Thyroid gland (tissue), 4 donors: ENCODE data around the gene CCDC194. TPM values are rescaled to one million over a fixed set of nuclear protein-coding genes. Genes with fewer than 3 reads are reported as not detected.

ENCODE experiments used
- DNase-seq, 2 donors: peaks; one replicate each; pipeline ENCODE4 v3.0.0-alpha.2; 2019
- H3K27ac ChIP-seq, 3 donors: fragments of 200-600 bp; sonication (generic); 1 replicate in 2 of 3; 2 replicates in 1 of 3; pipeline ENCODE4 v1.5.1; 2016 to 2019; ENCODE audit warnings: mild to moderate bottlenecking in 1 of 3, moderate library complexity in 1 of 3
- H3K27me3 ChIP-seq: fragments of 200-600 bp; sonication (generic); one replicate; pipeline ENCODE4 v1.5.1; 2019
- H3K36me3 ChIP-seq, 2 donors: fragments of 200-600 bp; sonication (generic); one replicate each; pipeline ENCODE4 v1.5.1; 2016 to 2019
- H3K4me1 ChIP-seq, 2 donors: fragments of 200-600 bp; sonication (generic); one replicate each; pipeline ENCODE4 v1.5.1; 2017 to 2019
- H3K4me3 ChIP-seq, 3 donors: fragments of 200-600 bp; sonication (generic); replicated peaks in 1 of 3; 1 replicate in 2 of 3; 2 replicates in 1 of 3; pipeline ENCODE4 v1.5.1; 2016; ENCODE audit warnings: mild to moderate bottlenecking in 1 of 3
- H3K9me3 ChIP-seq: fragments of 200-600 bp; sonication (generic); one replicate; pipeline ENCODE4 v1.5.1; 2017
- CTCF ChIP-seq, 6 experiments: fragments of 200-600 bp in 3 of 6; fragments of 450-650 bp in 3 of 6; sonication (generic) in 3 of 6; IDR thresholded peaks; one replicate each; pipeline ENCODE4 v1.5.1; 2016 to 2019; ENCODE audit warnings: antibody characterized with exemption in 6 of 6, mild to moderate bottlenecking in 2 of 6, inconsistent platforms in 1 of 6, moderate library complexity in 1 of 6
- POLR2A ChIP-seq, 2 donors: fragments of 450-650 bp; IDR thresholded peaks; one replicate each; pipeline ENCODE4 v1.6.1; 2017; ENCODE audit warnings: antibody characterized with exemption in 2 of 2, mild to moderate bottlenecking in 2 of 2, moderate library complexity in 1 of 2
- WGBS, 2 donors: methylation state at CpG; one replicate each; pipeline ENCODE4 v1.1.5; 2017; 5-methylcytosine and 5-hydroxymethylcytosine counted together
- intact Hi-C: fragments of 100-400 bp; cut with DNase I; formaldehyde crosslinking; loops from one replicate; pipeline ENCODE4 v1.15.1; 2023
- total RNA-seq, 4 donors: library from RNA; depleted of rRNA; stranded (reverse); fragments of >200 nt; gene quantifications; one replicate each; pipeline ENCODE4 v1.2.3, GENCODE V29; 2016

CCDC194 gene
- not detected for total RNA-seq

GRCh38 chr19:17393914-17394313, at the start of gene CCDC194:
Gene CCDC194 (minus strand): TSS chr19:17394196. CDS start chr19:17394158, 38 bp downstream.
- 21 to 40% methylated on average over 2 to 21 of the region's 41 CpGs for WGBS, 2 donors
- TF ChIP-seq POLR2A (IDR thresholded peaks at IDR 0.05) (no peak), CTCF (IDR thresholded peaks at IDR 0.05) (no peak)
- no peak for DNase-seq
- no peaks in the 10 kb centered on the region for H3K36me3 ChIP-seq
- H3K27ac ChIP-seq, result no peak within 1 kb of the TSS
- H3K9me3 ChIP-seq, result no peaks in the 10 kb centered on the region
- peaks cover 3% of the 10 kb centered on the region for H3K27me3 ChIP-seq
- intact Hi-C loops, result loop anchor here (10.0 kb wide), 1 partner anchor 71 kb away; the partner anchor contains the start of gene NXNL1
- H3K4me3 ChIP-seq, result no peak within 1 kb of the TSS
- peaks cover 0 to 12% of the 10 kb centered on the region in 2 donors for H3K4me1 ChIP-seq

- H3K9me3 ChIP-seq, result no peaks in the 10 kb centered on the region
- no peak overlapping the region for H3K27ac ChIP-seq
- no peaks in the 10 kb centered on the region for H3K4me1 ChIP-seq
- no peaks in the 10 kb centered on the region for H3K36me3 ChIP-seq
- 57 to 61% methylated on average over 8 of the region's 8 CpGs for WGBS, 2 donors
- TF ChIP-seq POLR2A (IDR thresholded peaks at IDR 0.05) (no peak), CTCF (IDR thresholded peaks at IDR 0.05) (peak in 4 of 6 experiments; percentile 27 to 45 (median 41))
- peak in 1 of 2 donors; percentile 10 for DNase-seq
- intact Hi-C loops, result no loop called here
- H3K27me3 ChIP-seq, result no peaks in the 10 kb centered on the region
- no peak overlapping the region for H3K4me3 ChIP-seq
Measured at GRCh38 chr19:17441241-17442021, 47.4 kb upstream of the CCDC194 start.

GRCh38 chr19:17436874-17437267, 42.9 kb upstream of the CCDC194 start:
- Histone ChIP-seq H3K27ac (no peak overlapping the region), H3K36me3 (no peaks in the 10 kb centered on the region), H3K9me3 (no peaks in the 10 kb centered on the region), H3K4me1 (no peaks in the 10 kb centered on the region), H3K4me3 (no peak overlapping the region), H3K27me3 (no peaks in the 10 kb centered on the region)
- no peak for DNase-seq
- WGBS, 2 donors, result 87 to 92% methylated on average over 7 of the region's 7 CpGs
- intact Hi-C loops, result no loop called here
- TF ChIP-seq CTCF (IDR thresholded peaks at IDR 0.05), result no peak
- TF ChIP-seq POLR2A (IDR thresholded peaks at IDR 0.05), result no peak

- H3K27ac ChIP-seq, result no peak overlapping the region
- H3K36me3 ChIP-seq, result no peaks in the 10 kb centered on the region
- no peaks in the 10 kb centered on the region for H3K4me1 ChIP-seq
- no peaks in the 10 kb centered on the region for H3K27me3 ChIP-seq
- WGBS, 2 donors, result 95 to 98% methylated on average over 25 of the region's 25 CpGs
- intact Hi-C loops, result no loop called here
- DNase-seq, result no peak
- H3K4me3 ChIP-seq, result no peak overlapping the region
- no peaks in the 10 kb centered on the region for H3K9me3 ChIP-seq
- no peak for TF ChIP-seq CTCF (IDR thresholded peaks at IDR 0.05)
- TF ChIP-seq POLR2A (IDR thresholded peaks at IDR 0.05), result no peak
Measured at GRCh38 chr19:17436094-17436873, 42.3 kb upstream of the CCDC194 start.

GRCh38 chr19:17435218-17435617, 41.2 kb upstream of the CCDC194 start:
- TF ChIP-seq CTCF (IDR thresholded peaks at IDR 0.05), result no peak
- no peak for TF ChIP-seq POLR2A (IDR thresholded peaks at IDR 0.05)
- Histone ChIP-seq H3K4me1 (peaks cover 0 to under 1% of the 10 kb centered on the region in 2 donors), H3K9me3 (no peaks in the 10 kb centered on the region), H3K4me3 (no peak overlapping the region), H3K36me3 (no peaks in the 10 kb centered on the region), H3K27ac (no peak overlapping the region), H3K27me3 (no peaks in the 10 kb centered on the region)
- DNase-seq, result no peak
- intact Hi-C loops, result no loop called here
- 90% methylated on average over 6 to 7 of the region's 7 CpGs for WGBS, 2 donors
